Measurements from ENCODE around the gene DDAH1. TPM values are rescaled to one million over a fixed set of nuclear protein-coding genes. Genes with fewer than 3 reads are reported as not detected.
A peak's percentile ranks its signal among the peaks of the same experiment; 100 is the strongest.

DDAH1 gene
- total and polyA plus RNA-seq, 2 of the 8 experiments (the other 6 are each of a cell fraction or from before 2014, with no cell fraction given) = 22.8 to 54.5 TPM

- H2BK120ac ChIP-seq (replicated peaks; ENCODE audit: low read depth, low read length) = no peak overlapping the region
- no peak overlapping the region for H3K27ac ChIP-seq (ENCODE audit: low read depth, low read length)
- FAIRE-seq (no peak), DNase-seq (ENCODE audit: low read depth in 1 of 2, low spot score in 2 of 2) (no peak)
- H3K9me3 ChIP-seq (ENCODE audit: insufficient read depth in 2 of 2, low read depth in 1 of 2, low read length in 1 of 2) = no peaks in the 10 kb centered on the region
- ChIA-PET POLR2A (ENCODE audit: partially characterized antibody) (interaction anchor here (1.3 kb wide), 1 partner anchor 32 kb away, joined by 3 read pairs; no protein-coding TSS in a partner anchor), CTCF (ENCODE audit: partially characterized antibody) (interaction anchor here (0.7 to 2.6 kb wide), 3 partner anchors 10 to 122 kb away, joined by 3 to 11 read pairs (median 3); no protein-coding TSS in a partner anchor)
- no peak overlapping the region for H3K4me3 ChIP-seq (ENCODE audit: extremely low read depth in 1 of 4, insufficient read depth in 2 of 4, low read depth in 3 of 4, low read length in 4 of 4)
- peak overlapping the region; percentile 64; the same call in 1 of the 2 replicates for H2BK12ac ChIP-seq (ENCODE audit: low read depth, low read length)
- H3K23me2 ChIP-seq (ENCODE audit: low read depth, low read length) = no peaks in the 10 kb centered on the region
- no peak overlapping the region for H4K5ac ChIP-seq (ENCODE audit: insufficient read length, low read depth, low read length)
- no peak overlapping the region for H2BK15ac ChIP-seq (ENCODE audit: low read length)
- H3K18ac ChIP-seq (ENCODE audit: extremely low read depth, low read length) = no peak overlapping the region
- no peak overlapping the region for H3K9ac ChIP-seq (replicated peaks in 1 of 4; ENCODE audit: extremely low read depth in 1 of 4, low read depth in 3 of 4, low read length in 3 of 4)
- no peaks in the 10 kb centered on the region for H4K20me1 ChIP-seq (replicated peaks in 1 of 2; ENCODE audit: control insufficient read depth in 1 of 2, insufficient read depth in 2 of 2, low read length in 2 of 2)
- no peak overlapping the region for H2AFZ ChIP-seq (ENCODE audit: low read length)
- no peaks in the 10 kb centered on the region for H3K27me3 ChIP-seq (replicated peaks in 1 of 4; ENCODE audit: control insufficient read depth in 3 of 4, extremely low read depth in 1 of 4, insufficient read depth in 3 of 4, low read length in 3 of 4)
- TF ChIP-seq RFX5 (IDR thresholded peaks at IDR 0.05; ENCODE audit: borderline replicate concordance, low read depth, low read length) = no peak
- TF ChIP-seq TEAD4 (IDR thresholded peaks at IDR 0.05; ENCODE audit: low read depth, low read length) = no peak
- TF ChIP-seq RAD21 (IDR thresholded peaks at IDR 0.05 in 1 of 2, conservative IDR thresholded peaks at IDR 0.05 in 1 of 2; ENCODE audit: low read depth in 2 of 2, low read length in 2 of 2) = no peak
- TF ChIP-seq USF2 (IDR thresholded peaks at IDR 0.05; ENCODE audit: low read length) = no peak
- TF ChIP-seq SIN3A (conservative IDR thresholded peaks at IDR 0.05 in 1 of 2, IDR thresholded peaks at IDR 0.05 in 1 of 2; ENCODE audit: low read depth in 1 of 2, low read length in 2 of 2) = no peak
- no peak for TF ChIP-seq POU5F1 (IDR thresholded peaks at IDR 0.05; ENCODE audit: low read depth, low read length)
- TF ChIP-seq HDAC6 (IDR thresholded peaks at IDR 0.05; ENCODE audit: low read depth, low read length) = no peak
- no peak for TF ChIP-seq SP2 (IDR thresholded peaks at IDR 0.05; ENCODE audit: low read length)
- TF ChIP-seq RBBP5 (IDR thresholded peaks at IDR 0.05; ENCODE audit: borderline replicate concordance, low read depth, low read length) = no peak
- no peak for TF ChIP-seq EZH2 (IDR thresholded peaks at IDR 0.05; ENCODE audit: low read depth, low read length, severe bottlenecking)
- 90% methylated on average over 3 of the region's 3 CpGs; no CpG with 5 or more reads in 1 of the 2 experiments for WGBS, 2 experiments (ENCODE audit: extremely low coverage in 1 of 2, insufficient coverage in 1 of 2, insufficient read length in 1 of 2, insufficient replicate concordance in 2 of 2, low coverage in 1 of 2, low lambda C conversion rate in 2 of 2, missing lambda C conversion rate in 1 of 2)
- no peak overlapping the region for H3K4me2 ChIP-seq (ENCODE audit: insufficient read depth in 1 of 2, low read depth in 2 of 2, low read length in 2 of 2)
- peaks cover 0 to 7% (median 2%) of the 10 kb centered on the region in 4 experiments; a peak in 3 of 7 replicates for H3K4me1 ChIP-seq (replicated peaks in 1 of 4; ENCODE audit: control insufficient read depth in 3 of 4, insufficient read depth in 4 of 4, low read length in 3 of 4)
- H3K36me3 ChIP-seq (ENCODE audit: control insufficient read depth in 2 of 4, insufficient read depth in 4 of 4, low read length in 3 of 4) = no peaks in the 10 kb centered on the region
- H3K14ac ChIP-seq (ENCODE audit: insufficient read length) = no peak overlapping the region
- H2AK5ac ChIP-seq (ENCODE audit: low read depth, low read length) = no peak overlapping the region
- 0 out of 2 replicates have a peak overlapping the region, but pooled peaks have one; percentile 66 for H2BK20ac ChIP-seq (ENCODE audit: low read length)
- no peak overlapping the region for H2BK5ac ChIP-seq (ENCODE audit: low read depth, low read length)
- no peak overlapping the region for H3K56ac ChIP-seq (replicated peaks; ENCODE audit: insufficient read length, low read depth, low read length)
- H4K91ac ChIP-seq (replicated peaks; ENCODE audit: insufficient read length, low read length) = no peak overlapping the region
- no peak overlapping the region for H3K23ac ChIP-seq (ENCODE audit: insufficient read length)
- H3K79me2 ChIP-seq (ENCODE audit: control insufficient read depth in 1 of 2, insufficient read depth in 2 of 2, low read length in 2 of 2) = no peaks in the 10 kb centered on the region
- no peak overlapping the region for H4K8ac ChIP-seq (ENCODE audit: extremely low read depth, insufficient read depth, low read length)
- no peak overlapping the region for H3K4ac ChIP-seq (replicated peaks; ENCODE audit: insufficient read length, low read depth, low read length)
- H3K79me1 ChIP-seq (ENCODE audit: low read depth, low read length) = no peaks in the 10 kb centered on the region
These were observed 124.5 kb downstream of the DDAH1 start for GRCh38 chr1:85340427-85340826.
